ENCODE results near the gene HYCC2.
"Not testable (repeated sequence)": the region's sequence is repeated elsewhere in the genome, so short reads cannot be mapped to it uniquely, and the experiment has no call there.

HYCC2 gene

DNA sequence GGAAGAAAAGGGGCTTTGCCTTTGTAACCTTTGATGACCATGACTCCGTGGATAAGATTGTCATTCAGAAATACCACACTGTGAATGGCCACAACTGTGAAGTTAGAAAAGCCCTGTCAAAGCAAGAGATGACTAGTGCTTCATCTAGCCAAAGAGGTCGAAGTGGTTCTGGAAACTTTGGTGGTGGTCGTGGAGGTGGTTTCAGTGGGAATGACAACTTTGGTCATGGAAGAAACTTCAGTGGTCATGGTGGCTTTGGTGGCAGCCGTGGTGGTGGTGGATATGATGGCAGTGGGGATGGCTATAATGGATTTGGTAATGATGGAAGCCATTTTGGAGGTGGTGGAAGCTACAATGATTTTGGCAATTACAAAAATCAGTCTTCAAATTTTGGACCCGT lies 8.0 kb downstream of the HYCC2 start:
- not testable (repeated sequence) for H2BK5ac ChIP-seq (ENCODE audit: low read length); H2AFZ ChIP-seq (ENCODE audit: low read length); H3K36me3 ChIP-seq (replicated peaks in 1 of 2; ENCODE audit: control insufficient read depth in 2 of 2, insufficient read depth in 2 of 2, low read length in 2 of 2); H3K14ac ChIP-seq (ENCODE audit: low read length); H3K4ac ChIP-seq (ENCODE audit: low read length); H3K23ac ChIP-seq (ENCODE audit: low read depth, low read length, poor library complexity); H2BK12ac ChIP-seq (ENCODE audit: low read length); H3K27me3 ChIP-seq (ENCODE audit: control insufficient read depth in 3 of 3, insufficient read depth in 3 of 3, low read depth in 1 of 3, low read length in 3 of 3); H3K79me1 ChIP-seq (ENCODE audit: low read depth, low read length); H3K4me2 ChIP-seq (ENCODE audit: insufficient read depth, low read length, poor library complexity, severe bottlenecking); H2BK120ac ChIP-seq (ENCODE audit: low read depth, low read length); DNase-seq (ENCODE audit: low spot score); H3K4me1 ChIP-seq (ENCODE audit: control insufficient read depth in 2 of 2, insufficient read depth in 1 of 2, low read depth in 1 of 2, low read length in 2 of 2); H4K8ac ChIP-seq (ENCODE audit: low read depth, low read length); H3K18ac ChIP-seq (ENCODE audit: low read length); H2BK15ac ChIP-seq (ENCODE audit: low read length); H4K91ac ChIP-seq (ENCODE audit: low read depth, low read length, poor library complexity); H2AK5ac ChIP-seq (ENCODE audit: low read depth, low read length); H3K9ac ChIP-seq (ENCODE audit: low read depth, low read length, poor library complexity); H3K9me3 ChIP-seq (replicated peaks in 1 of 2; ENCODE audit: control insufficient read depth in 2 of 2, insufficient read depth in 1 of 2, low read depth in 1 of 2, low read length in 2 of 2); H3K27ac ChIP-seq (replicated peaks; ENCODE audit: low read length); H3K4me3 ChIP-seq (ENCODE audit: low read length in 2 of 2)
- no CpG with 5 or more reads among the region's 5 CpGs for WGBS, 2 donors (ENCODE audit: extremely low coverage in 2 of 2, insufficient read length in 2 of 2, insufficient replicate concordance in 1 of 2)

DNA sequence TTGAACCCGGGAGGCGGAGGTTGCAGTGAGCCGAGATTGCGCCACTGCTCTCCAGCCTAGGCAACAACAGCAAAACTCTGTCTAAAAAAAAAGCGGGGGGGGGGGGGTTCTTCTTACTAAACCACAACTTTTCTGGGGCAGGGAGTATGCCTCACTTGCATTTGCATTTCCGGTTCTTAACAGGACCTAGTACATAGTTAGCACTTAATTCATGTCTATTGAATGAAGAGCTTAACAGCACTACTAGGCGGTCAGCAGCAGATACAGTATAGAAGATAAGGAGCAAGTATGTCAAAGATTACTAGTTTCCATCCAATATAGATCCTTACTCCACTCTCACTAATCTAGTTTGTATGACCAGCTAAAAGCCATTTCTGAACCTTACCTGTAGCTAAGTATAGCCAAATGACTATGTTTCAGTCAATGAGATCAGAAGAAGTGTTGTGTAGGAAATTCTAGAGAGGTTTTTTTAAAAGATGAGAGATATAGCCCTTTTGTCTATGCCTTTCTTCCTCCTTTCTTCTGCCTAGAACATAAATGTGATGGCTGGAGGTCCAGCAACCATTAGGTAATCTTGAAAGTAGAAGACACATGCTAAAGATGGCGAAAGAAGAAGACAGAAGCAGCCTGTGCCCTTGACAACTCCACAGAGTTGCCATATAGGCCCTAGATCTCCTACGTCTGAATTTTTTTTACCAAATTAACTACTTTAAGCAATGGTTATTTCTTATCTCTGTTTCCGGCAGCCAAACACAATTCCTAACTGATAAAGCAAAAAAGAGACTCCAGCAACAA lies 11.3 kb downstream of the HYCC2 start:
- Histone ChIP-seq H3K14ac (ENCODE audit: low read length) (no peak overlapping the region), H4K8ac (ENCODE audit: low read depth, low read length) (no peak overlapping the region)
- no CpG with 5 or more reads among the region's 10 CpGs for WGBS, 2 donors (ENCODE audit: extremely low coverage in 2 of 2, insufficient read length in 2 of 2, insufficient replicate concordance in 1 of 2)

DNA sequence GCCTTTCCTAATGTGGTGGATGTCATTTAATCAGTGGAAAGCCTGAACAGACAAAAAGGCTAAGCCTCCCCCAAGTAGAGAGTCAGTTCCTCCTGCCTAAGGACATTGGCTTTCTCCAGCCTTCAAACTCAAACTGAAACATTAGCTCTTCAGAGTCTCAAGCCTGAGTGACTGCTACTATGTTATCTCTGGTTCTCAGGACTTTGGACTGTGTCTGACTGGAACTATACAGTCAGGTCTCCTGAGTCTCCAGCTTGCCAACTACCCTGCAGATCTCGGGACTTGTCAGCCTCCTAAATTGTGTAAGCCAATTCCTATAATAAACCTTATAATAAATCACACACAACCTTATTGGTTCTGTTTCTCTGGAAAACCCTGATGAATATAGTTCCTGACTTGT lies 12.6 kb downstream of the HYCC2 start:
- no peak for DNase-seq (ENCODE audit: low spot score)
- Histone ChIP-seq H3K4me3 (ENCODE audit: low read length in 2 of 2) (no peak overlapping the region), H2AFZ (ENCODE audit: low read length) (no peak overlapping the region)

More for the DNA sequence above, 11.3 kb downstream of the HYCC2 start:
- Histone ChIP-seq H3K4me3 (ENCODE audit: low read length in 2 of 2) (no peak overlapping the region), H3K9me3 (replicated peaks in 1 of 2; ENCODE audit: control insufficient read depth in 2 of 2, insufficient read depth in 1 of 2, low read depth in 1 of 2, low read length in 2 of 2) (no peaks in the 10 kb centered on the region), H2AFZ (ENCODE audit: low read length) (no peak overlapping the region), H4K91ac (ENCODE audit: low read depth, low read length, poor library complexity) (no peak overlapping the region), H3K36me3 (replicated peaks in 1 of 2; ENCODE audit: control insufficient read depth in 2 of 2, insufficient read depth in 2 of 2, low read length in 2 of 2) (peaks cover 0 to 2% of the 10 kb centered on the region in 2 donors), H3K27me3 (ENCODE audit: control insufficient read depth in 3 of 3, insufficient read depth in 3 of 3, low read depth in 1 of 3, low read length in 3 of 3) (no peaks in the 10 kb centered on the region), H2AK5ac (ENCODE audit: low read depth, low read length) (no peak overlapping the region), H2BK12ac (ENCODE audit: low read length) (no peak overlapping the region), H3K79me1 (ENCODE audit: low read depth, low read length) (no peaks in the 10 kb centered on the region), H3K27ac (replicated peaks; ENCODE audit: low read length) (no peak overlapping the region), H2BK120ac (ENCODE audit: low read depth, low read length) (no peak overlapping the region), H2BK15ac (ENCODE audit: low read length) (no peak overlapping the region), H3K9ac (ENCODE audit: low read depth, low read length, poor library complexity) (no peak overlapping the region), H3K4ac (ENCODE audit: low read length) (no peak overlapping the region), H3K18ac (ENCODE audit: low read length) (no peak overlapping the region), H3K4me1 (ENCODE audit: control insufficient read depth in 2 of 2, insufficient read depth in 1 of 2, low read depth in 1 of 2, low read length in 2 of 2) (no peaks in the 10 kb centered on the region), H3K4me2 (ENCODE audit: insufficient read depth, low read length, poor library complexity, severe bottlenecking) (no peak overlapping the region), H3K23ac (ENCODE audit: low read depth, low read length, poor library complexity) (no peak overlapping the region), H2BK5ac (ENCODE audit: low read length) (no peak overlapping the region)
- DNase-seq (ENCODE audit: low spot score) = no peak

DNA sequence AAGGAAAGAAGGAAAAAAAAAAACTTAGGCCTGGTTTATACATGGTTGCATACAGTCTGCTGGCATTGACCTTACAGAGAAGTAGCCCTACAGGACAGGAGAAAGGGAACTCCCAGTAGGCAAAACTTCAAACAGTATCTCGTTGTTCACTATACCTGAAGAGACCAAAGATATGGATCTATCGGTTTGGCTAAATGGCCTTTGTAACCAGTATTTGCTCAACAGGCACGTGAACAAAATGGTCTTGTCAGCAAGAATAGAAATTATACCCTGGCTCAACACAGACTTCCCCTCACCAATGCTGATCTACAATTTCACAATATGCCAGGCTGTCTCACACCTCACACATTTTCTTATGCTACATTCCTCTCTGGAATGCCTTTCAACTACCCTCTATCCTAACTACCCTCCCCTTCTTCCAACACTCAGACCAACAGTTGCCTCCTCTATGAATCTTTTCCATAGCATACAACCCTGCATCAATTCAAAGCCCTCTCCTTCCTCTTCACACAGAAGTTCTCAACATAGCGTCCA lies 13.7 kb downstream of the HYCC2 start:
- no peak overlapping the region for H2AK5ac ChIP-seq (ENCODE audit: low read depth, low read length)
- no peak overlapping the region for H4K8ac ChIP-seq (ENCODE audit: low read depth, low read length)
- no peak overlapping the region for H3K4me2 ChIP-seq (ENCODE audit: insufficient read depth, low read length, poor library complexity, severe bottlenecking)
- no peak overlapping the region for H3K14ac ChIP-seq (ENCODE audit: low read length)
- H2BK12ac ChIP-seq (ENCODE audit: low read length) = no peak overlapping the region
- H3K23ac ChIP-seq (ENCODE audit: low read depth, low read length, poor library complexity) = no peak overlapping the region
- H3K27me3 ChIP-seq (ENCODE audit: control insufficient read depth in 3 of 3, insufficient read depth in 3 of 3, low read depth in 1 of 3, low read length in 3 of 3) = no peaks in the 10 kb centered on the region
- no peak overlapping the region for H3K9ac ChIP-seq (ENCODE audit: low read depth, low read length, poor library complexity)
- H3K4me1 ChIP-seq (ENCODE audit: control insufficient read depth in 2 of 2, insufficient read depth in 1 of 2, low read depth in 1 of 2, low read length in 2 of 2) = no peaks in the 10 kb centered on the region
- no peak overlapping the region for H4K91ac ChIP-seq (ENCODE audit: low read depth, low read length, poor library complexity)
- no CpG with 5 or more reads among the region's 4 CpGs for WGBS, 2 donors (ENCODE audit: extremely low coverage in 2 of 2, insufficient read length in 2 of 2, insufficient replicate concordance in 1 of 2)
- H2BK120ac ChIP-seq (ENCODE audit: low read depth, low read length) = no peak overlapping the region
- no peak overlapping the region for H3K27ac ChIP-seq (replicated peaks; ENCODE audit: low read length)
- no peak overlapping the region for H3K18ac ChIP-seq (ENCODE audit: low read length)
- H3K4me3 ChIP-seq (ENCODE audit: low read length in 2 of 2) = no peak overlapping the region
- no peaks in the 10 kb centered on the region for H3K79me1 ChIP-seq (ENCODE audit: low read depth, low read length)
- no peaks in the 10 kb centered on the region for H3K9me3 ChIP-seq (replicated peaks in 1 of 2; ENCODE audit: control insufficient read depth in 2 of 2, insufficient read depth in 1 of 2, low read depth in 1 of 2, low read length in 2 of 2)
- no peak overlapping the region for H3K4ac ChIP-seq (ENCODE audit: low read length)
- H2BK15ac ChIP-seq (ENCODE audit: low read length) = no peak overlapping the region
- no peak for DNase-seq (ENCODE audit: low spot score)
- peaks cover 0 to 2% of the 10 kb centered on the region in 2 donors for H3K36me3 ChIP-seq (replicated peaks in 1 of 2; ENCODE audit: control insufficient read depth in 2 of 2, insufficient read depth in 2 of 2, low read length in 2 of 2)
- no peak overlapping the region for H2BK5ac ChIP-seq (ENCODE audit: low read length)
- H2AFZ ChIP-seq (ENCODE audit: low read length) = no peak overlapping the region

More for the DNA sequence above, 12.6 kb downstream of the HYCC2 start:
- Histone ChIP-seq H3K27me3 (ENCODE audit: control insufficient read depth in 3 of 3, insufficient read depth in 3 of 3, low read depth in 1 of 3, low read length in 3 of 3) (no peaks in the 10 kb centered on the region), H3K4ac (ENCODE audit: low read length) (no peak overlapping the region), H3K14ac (ENCODE audit: low read length) (no peak overlapping the region), H2BK15ac (ENCODE audit: low read length) (no peak overlapping the region), H3K79me1 (ENCODE audit: low read depth, low read length) (no peaks in the 10 kb centered on the region), H3K36me3 (replicated peaks in 1 of 2; ENCODE audit: control insufficient read depth in 2 of 2, insufficient read depth in 2 of 2, low read length in 2 of 2) (peaks cover 0 to 2% of the 10 kb centered on the region in 2 donors), H3K9me3 (replicated peaks in 1 of 2; ENCODE audit: control insufficient read depth in 2 of 2, insufficient read depth in 1 of 2, low read depth in 1 of 2, low read length in 2 of 2) (no peaks in the 10 kb centered on the region), H3K4me2 (ENCODE audit: insufficient read depth, low read length, poor library complexity, severe bottlenecking) (no peak overlapping the region), H3K23ac (ENCODE audit: low read depth, low read length, poor library complexity) (no peak overlapping the region), H3K4me1 (ENCODE audit: control insufficient read depth in 2 of 2, insufficient read depth in 1 of 2, low read depth in 1 of 2, low read length in 2 of 2) (no peaks in the 10 kb centered on the region), H3K9ac (ENCODE audit: low read depth, low read length, poor library complexity) (no peak overlapping the region), H2BK12ac (ENCODE audit: low read length) (no peak overlapping the region), H3K18ac (ENCODE audit: low read length) (no peak overlapping the region), H2BK120ac (ENCODE audit: low read depth, low read length) (no peak overlapping the region), H2BK5ac (ENCODE audit: low read length) (no peak overlapping the region), H4K91ac (ENCODE audit: low read depth, low read length, poor library complexity) (no peak overlapping the region), H4K8ac (ENCODE audit: low read depth, low read length) (no peak overlapping the region), H3K27ac (replicated peaks; ENCODE audit: low read length) (no peak overlapping the region), H2AK5ac (ENCODE audit: low read depth, low read length) (no peak overlapping the region)
- no CpG with 5 or more reads among the region's 1 CpG for WGBS, 2 donors (ENCODE audit: extremely low coverage in 2 of 2, insufficient read length in 2 of 2, insufficient replicate concordance in 1 of 2)

Measured in neuronal stem cell (in vitro differentiated cells).